ENCODE data around the gene SPEN. TPM values are rescaled to one million over a fixed set of nuclear protein-coding genes. Genes with fewer than 3 reads are reported as not detected.
A peak's percentile ranks its signal among the peaks of the same experiment; 100 is the strongest.
"Not testable (repeated sequence)": the region's sequence is repeated elsewhere in the genome, so short reads cannot be mapped to it uniquely, and the experiment has no call there.

The SPEN gene
- total RNA-seq, 1 donor from 2014 or later, result 21.4 TPM

GRCh38 chr1:15962176-15962575 is 114.7 kb downstream of the SPEN start:
- intact Hi-C loops (cut with DNase I), result no loop called here
- no peak for ATAC-seq

GRCh38 chr1:15962671-15963362 is 115.3 kb downstream of the SPEN start:
- intact Hi-C loops (cut with DNase I), result no loop called here
- ATAC-seq (no peak), DNase-seq (ENCODE audit: missing footprints) (no peak)

More at GRCh38 chr1:15962176-15962575, 114.7 kb downstream of the SPEN start:
- no peak for DNase-seq (ENCODE audit: missing footprints)

GRCh38 chr1:15963363-15963967 is 116.0 kb downstream of the SPEN start:
- ATAC-seq (no peak), DNase-seq (ENCODE audit: missing footprints) (no peak)
- intact Hi-C loops (cut with DNase I), result no loop called here

GRCh38 chr1:15963968-15964648 is 116.6 kb downstream of the SPEN start:
- ATAC-seq (peak; percentile 58), DNase-seq (ENCODE audit: missing footprints) (no peak)
- intact Hi-C loops (cut with DNase I), result no loop called here

GRCh38 chr1:15965228-15965767 is 117.8 kb downstream of the SPEN start:
- intact Hi-C loops (cut with DNase I), result no loop called here
- DNase-seq (ENCODE audit: missing footprints) (no peak), ATAC-seq (peak; percentile 45)

GRCh38 chr1:15966081-15966955 is 118.8 kb downstream of the SPEN start:
- intact Hi-C loops (cut with DNase I), result no loop called here
- ATAC-seq, result peak; percentile 15
- DNase-seq (ENCODE audit: missing footprints), result no peak

- DNase-seq (ENCODE audit: missing footprints) (no peak), ATAC-seq (no peak)
- intact Hi-C loops (cut with DNase I), result no loop called here
Observed at GRCh38 chr1:15966956-15967344, 119.4 kb downstream of the SPEN start.

- intact Hi-C loops (cut with DNase I), result no loop called here
- ATAC-seq (no peak), DNase-seq (ENCODE audit: missing footprints) (no peak)
Observed at GRCh38 chr1:15968172-15968571, 120.7 kb downstream of the SPEN start.

- intact Hi-C loops (cut with DNase I), result no loop called here
- DNase-seq (ENCODE audit: missing footprints) (no peak), ATAC-seq (no peak)
Observed at GRCh38 chr1:15969321-15969880, 121.9 kb downstream of the SPEN start.

- DNase-seq (ENCODE audit: missing footprints) (no peak), ATAC-seq (no peak)
- intact Hi-C loops (cut with DNase I), result no loop called here
Observed at GRCh38 chr1:15970911-15971310, 123.4 kb downstream of the SPEN start.

GRCh38 chr1:15972409-15972808 is 124.9 kb downstream of the SPEN start:
- ATAC-seq (no peak), DNase-seq (ENCODE audit: missing footprints) (no peak)
- intact Hi-C loops (cut with DNase I), result no loop called here

GRCh38 chr1:15973772-15974171 is 126.3 kb downstream of the SPEN start:
- intact Hi-C loops (cut with DNase I), result no loop called here
- DNase-seq (ENCODE audit: missing footprints), result no peak
- ATAC-seq, result no peak

- intact Hi-C loops (cut with DNase I), result no loop called here
- ATAC-seq, result no peak
Observed at GRCh38 chr1:15974855-15975254, 127.3 kb downstream of the SPEN start.

GRCh38 chr1:15975358-15975804 is 127.9 kb downstream of the SPEN start:
- DNase-seq (ENCODE audit: missing footprints) (peak; percentile 81), ATAC-seq (peak; percentile 77)
- intact Hi-C loops (cut with DNase I), result no loop called here

More at GRCh38 chr1:15974855-15975254, 127.3 kb downstream of the SPEN start:
- DNase-seq (ENCODE audit: missing footprints), result no peak

- ATAC-seq (peak; percentile 98), DNase-seq (ENCODE audit: missing footprints) (peak; percentile 98)
- intact Hi-C loops (cut with DNase I), result no loop called here
Observed at GRCh38 chr1:15975805-15976680, 128.5 kb downstream of the SPEN start, which contains the start of gene ZBTB17. Gene ZBTB17 (minus strand): TSS chr1:15976101. CDS start chr1:15948495, 27,606 bp downstream.

- intact Hi-C loops (cut with DNase I); ATAC-seq; DNase-seq (ENCODE audit: missing footprints): not testable (repeated sequence)
Observed at GRCh38 chr1:15977947-15978346, 130.4 kb downstream of the SPEN start.

- no peak for DNase-seq (ENCODE audit: missing footprints)
- ATAC-seq, result no peak
- intact Hi-C loops (cut with DNase I), result no loop called here
Observed at GRCh38 chr1:15981679-15982078, 134.2 kb downstream of the SPEN start.
